ENCODE data around the gene LRMDA.

The LRMDA gene

GRCh38 chr10:75401569-75402485 is 29.6 kb upstream of the LRMDA start, which contains the start of gene ZNF503:
ZNF503 (minus strand) TSS chr10:75401764; CDS start chr10:75401419, 345 bp downstream.
- in situ Hi-C loops (cut with MboI; ENCODE audit: low sequenced_read_pairs): no loop called here

DNA sequence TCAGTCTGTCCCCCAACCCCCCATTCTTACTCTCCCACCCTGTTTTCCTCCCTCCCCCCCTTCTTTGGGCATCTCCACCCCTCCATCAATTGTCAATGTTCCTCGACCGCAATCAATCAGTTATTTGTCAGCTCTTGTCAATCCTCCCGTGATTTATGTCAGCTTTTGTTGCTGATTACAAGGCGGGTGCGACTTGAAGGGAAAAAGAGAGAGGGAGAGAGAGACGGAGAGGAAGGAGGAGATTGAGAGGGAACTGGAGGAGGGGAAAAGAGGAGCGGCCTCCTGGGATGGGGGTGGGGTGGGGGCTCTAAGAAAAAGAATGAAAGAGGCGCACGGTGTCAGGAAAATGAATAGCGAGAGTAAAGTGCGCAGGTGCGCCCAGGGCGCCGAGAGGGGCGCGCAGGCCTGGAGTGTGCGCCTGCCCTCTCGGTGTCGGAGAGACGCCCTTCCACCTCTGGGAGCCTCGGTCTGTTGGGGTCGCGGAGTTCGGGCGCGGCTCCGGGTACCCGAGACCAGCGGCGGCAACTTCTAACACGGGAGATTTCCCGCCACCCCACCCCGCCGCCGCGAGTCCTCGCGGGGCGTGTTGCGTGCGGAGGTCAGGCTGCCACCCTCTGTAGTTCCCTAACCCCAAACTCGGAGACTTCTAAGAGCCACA is 28.8 kb upstream of the LRMDA start:
- in situ Hi-C loops (cut with MboI; ENCODE audit: low sequenced_read_pairs): no loop called here

- in situ Hi-C loops (cut with MboI; ENCODE audit: low sequenced_read_pairs): no loop called here
Measured at GRCh38 chr10:75403144-75403938, 28.1 kb upstream of the LRMDA start.

DNA sequence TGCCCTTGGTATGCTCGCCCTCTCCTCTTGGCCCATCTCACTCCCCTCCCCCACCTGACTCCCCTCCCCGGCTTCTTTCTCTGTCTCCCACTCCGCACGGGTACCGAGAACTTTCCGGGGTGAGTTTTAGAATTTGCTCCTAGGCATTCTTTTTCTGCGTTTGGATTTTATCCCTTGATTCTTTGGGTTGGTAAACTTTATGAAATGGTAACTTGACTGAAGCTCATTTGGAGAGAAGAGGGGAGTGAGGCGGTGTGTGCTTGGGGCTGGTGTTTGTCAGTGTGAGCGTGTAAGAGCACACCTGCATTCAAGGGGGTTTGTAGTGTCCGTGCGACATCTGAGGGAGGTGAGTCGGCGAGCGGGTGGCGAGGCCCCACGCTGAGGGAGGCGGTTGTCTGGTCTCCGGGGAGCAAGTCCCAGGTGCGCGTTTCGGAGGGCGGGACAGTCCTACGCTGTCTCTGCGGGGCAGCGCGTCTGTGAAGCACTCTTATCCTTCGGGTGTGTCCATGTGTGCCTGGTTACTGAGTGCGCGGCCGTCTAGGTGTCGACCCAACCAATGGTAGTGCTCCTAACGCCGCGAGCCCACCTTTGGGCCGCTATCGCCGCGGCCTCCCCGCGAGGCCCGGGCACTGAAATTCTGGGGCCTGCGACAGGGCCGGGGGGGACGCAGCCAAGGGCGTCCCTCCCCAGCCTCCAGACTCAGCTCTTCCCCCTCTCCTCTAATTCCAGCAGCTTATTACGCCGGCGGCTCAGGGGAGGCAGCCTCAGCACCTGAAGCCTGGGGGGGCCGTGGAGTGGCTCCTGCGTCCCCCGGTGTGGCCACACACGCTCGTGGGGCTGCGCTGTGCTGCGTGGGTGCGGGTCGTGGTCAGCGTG is 27.2 kb upstream of the LRMDA start:
- in situ Hi-C loops (cut with MboI; ENCODE audit: low sequenced_read_pairs): no loop called here

DNA sequence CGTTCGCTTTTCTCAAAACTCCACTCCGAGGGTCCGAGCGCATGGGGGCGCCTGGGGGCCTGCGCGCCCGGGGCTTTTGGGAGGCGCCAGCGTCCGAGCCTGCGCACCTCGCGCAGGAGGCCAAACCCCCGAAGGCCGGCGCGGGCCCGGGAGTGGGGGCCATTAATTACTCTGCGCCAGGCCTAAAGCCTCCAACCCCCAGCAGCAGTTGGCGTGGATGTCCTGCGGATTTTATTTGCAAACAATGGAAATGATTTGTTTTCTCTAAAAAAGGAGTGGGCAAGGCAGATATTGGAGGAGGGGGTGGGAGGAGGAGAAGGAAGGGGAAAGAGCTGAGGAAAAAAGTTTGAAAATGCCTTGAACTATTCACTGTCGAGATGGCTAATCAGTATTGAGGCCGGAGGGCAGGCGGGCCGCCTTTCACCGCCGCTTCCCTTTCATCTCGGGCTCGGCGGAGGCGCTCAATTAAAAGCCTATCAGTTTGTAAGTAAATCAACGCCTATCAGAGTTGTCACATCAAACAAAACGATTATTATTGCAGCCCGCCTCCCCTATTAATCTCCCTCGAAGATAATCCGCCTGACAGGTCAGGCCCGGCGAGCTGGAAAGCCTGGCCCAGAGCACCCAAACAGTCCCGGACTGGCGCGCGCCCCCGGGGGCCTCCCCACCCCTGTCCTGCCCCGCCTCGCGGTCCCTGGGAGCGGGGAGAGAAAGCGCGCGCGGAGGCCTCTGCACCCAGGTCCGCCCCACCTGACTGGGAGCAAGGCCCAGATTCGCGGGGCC is 26.4 kb upstream of the LRMDA start:
- in situ Hi-C loops (cut with MboI; ENCODE audit: low sequenced_read_pairs): no loop called here

- in situ Hi-C loops (cut with MboI; ENCODE audit: low sequenced_read_pairs): no loop called here
Measured at GRCh38 chr10:75405598-75406461, 25.6 kb upstream of the LRMDA start.

GRCh38 chr10:75406462-75407223 is 24.8 kb upstream of the LRMDA start:
- in situ Hi-C loops (cut with MboI; ENCODE audit: low sequenced_read_pairs): no loop called here

GRCh38 chr10:75407224-75407712 is 24.2 kb upstream of the LRMDA start:
- in situ Hi-C loops (cut with MboI; ENCODE audit: low sequenced_read_pairs): no loop called here

DNA sequence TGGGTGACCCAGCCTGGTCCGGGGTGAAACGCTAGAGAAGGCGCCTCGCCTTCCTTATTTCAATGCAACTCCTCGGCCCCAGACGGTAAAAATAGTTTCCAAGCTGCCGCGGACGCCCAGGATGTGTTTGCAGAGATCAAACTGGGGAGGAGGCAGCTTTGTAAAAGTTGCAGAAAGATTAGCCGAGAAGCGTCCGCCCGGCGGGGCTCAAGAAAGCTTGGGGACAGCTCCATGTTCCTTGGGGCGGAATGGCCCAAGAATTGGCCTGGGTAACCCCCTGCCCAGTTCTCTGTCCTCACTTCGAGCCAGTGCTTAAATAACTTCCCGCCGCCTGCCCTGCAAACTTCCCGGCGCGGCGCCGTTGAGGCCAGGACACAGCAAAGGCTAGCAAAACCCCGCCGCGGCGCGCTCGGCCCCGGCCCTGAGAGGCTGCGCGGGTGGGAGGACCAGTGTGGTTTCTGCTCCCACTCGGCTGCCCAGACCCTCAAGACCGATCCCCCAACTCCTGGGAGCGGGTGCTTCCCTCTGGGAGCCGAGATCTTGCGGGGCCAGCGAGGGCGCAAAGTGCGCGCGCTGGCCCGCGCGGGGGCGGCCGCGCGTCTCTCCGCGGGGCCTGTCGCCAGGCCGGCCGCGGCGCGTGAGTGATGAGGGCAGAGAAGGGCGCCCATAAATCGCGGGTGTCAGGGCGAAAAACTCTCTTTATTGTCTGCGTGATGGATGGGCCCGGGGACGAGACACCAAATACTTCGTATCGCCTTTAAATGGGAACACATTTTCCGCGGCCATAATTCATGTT is 23.5 kb upstream of the LRMDA start:
- in situ Hi-C loops (cut with MboI; ENCODE audit: low sequenced_read_pairs): no loop called here

GRCh38 chr10:75408509-75408875 is 22.9 kb upstream of the LRMDA start:
- in situ Hi-C loops (cut with MboI; ENCODE audit: low sequenced_read_pairs): no loop called here

GRCh38 chr10:75408911-75409885 is 22.2 kb upstream of the LRMDA start:
- in situ Hi-C loops (cut with MboI; ENCODE audit: low sequenced_read_pairs): no loop called here

DNA sequence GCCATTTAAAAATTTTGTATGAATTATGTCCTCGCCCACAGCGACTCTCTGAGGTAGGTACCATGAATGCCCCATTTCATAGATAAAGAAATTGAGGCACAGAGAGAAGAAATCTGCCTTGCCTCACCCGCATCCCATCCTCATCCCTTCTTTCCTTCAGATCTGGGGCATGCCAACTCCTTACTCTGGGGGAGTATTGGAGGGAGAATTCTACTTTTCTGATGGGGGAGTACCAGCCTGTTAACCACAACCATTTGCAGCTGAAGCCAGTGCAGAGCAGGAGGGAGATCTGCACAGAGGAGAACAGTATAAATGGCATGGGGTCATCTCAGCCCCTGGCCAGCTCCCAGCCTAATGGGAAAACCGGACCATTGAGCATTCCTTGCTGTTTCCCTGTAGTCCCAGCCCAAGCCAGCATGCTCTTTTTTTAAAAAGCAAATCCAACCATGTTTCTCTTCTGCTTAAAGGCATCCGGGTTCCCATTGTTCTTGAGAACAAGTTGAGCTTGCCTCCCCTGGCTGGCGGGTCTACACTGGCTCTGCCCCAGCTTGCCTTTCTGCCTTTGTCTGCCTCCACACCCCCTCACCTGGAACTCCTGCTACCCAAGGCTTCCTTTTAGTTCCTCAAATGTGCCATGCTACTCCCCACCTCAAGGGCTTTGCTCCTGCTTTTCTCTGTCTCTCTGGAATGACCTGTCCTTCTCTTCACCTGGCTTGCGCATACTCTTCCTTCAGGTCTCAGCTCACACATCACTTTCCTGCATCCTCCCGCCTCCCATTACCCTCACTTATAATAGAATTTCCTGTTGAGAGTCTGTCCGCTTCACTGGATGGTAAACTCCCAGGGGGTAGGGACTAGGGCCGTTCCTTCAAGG is 21.1 kb upstream of the LRMDA start:
- in situ Hi-C loops (cut with MboI; ENCODE audit: low sequenced_read_pairs): no loop called here

DNA sequence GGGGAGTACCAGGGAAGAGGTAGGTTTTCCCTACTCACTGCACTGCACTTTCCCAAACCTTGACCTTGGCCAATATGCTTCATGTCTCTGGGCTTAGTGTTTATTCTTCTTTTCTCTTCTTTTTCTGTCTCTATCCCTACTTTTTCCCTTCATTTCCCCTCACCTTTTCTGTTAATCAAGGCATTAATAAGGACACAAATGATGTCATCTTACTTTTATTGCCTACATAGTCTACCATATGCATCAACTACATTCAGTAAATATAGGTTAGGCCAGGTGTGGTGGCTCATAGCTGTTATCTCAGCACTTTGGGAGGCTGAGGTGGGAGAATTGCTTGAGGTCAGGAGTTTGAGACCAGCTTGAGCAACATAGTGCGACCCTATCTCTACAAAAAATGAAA is 16.9 kb upstream of the LRMDA start:
- in situ Hi-C loops (cut with MboI; ENCODE audit: low sequenced_read_pairs): no loop called here

DNA sequence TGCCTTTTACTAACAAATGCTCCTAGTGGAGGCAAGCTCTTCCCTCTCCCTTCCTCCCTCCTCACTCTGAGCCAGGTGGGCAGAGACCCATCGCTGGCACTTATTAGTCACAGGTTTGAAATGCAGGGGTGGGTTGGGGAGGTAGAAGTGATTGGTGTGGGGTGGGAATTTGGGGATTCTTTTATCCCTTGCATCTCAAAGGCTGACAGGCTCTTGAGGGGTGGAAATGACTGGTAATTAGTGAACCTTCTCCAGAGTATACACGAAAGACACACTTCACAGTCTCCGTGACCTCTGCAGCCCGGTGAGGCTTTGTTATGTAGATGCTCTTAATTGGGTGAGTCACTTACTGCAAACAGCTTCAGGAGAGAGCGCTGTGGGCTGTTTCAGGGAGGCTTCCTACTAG is 13.9 kb upstream of the LRMDA start:
- in situ Hi-C loops (cut with MboI; ENCODE audit: low sequenced_read_pairs): no loop called here

GRCh38 chr10:75418293-75418692 is 13.1 kb upstream of the LRMDA start:
- in situ Hi-C loops (cut with MboI; ENCODE audit: low sequenced_read_pairs): no loop called here
